ENCODE data around the gene VAV2. TPM values are rescaled to one million over a fixed set of nuclear protein-coding genes. Genes with fewer than 3 reads are reported as not detected.
"Not testable (repeated sequence)": the region's sequence is repeated elsewhere in the genome, so short reads cannot be mapped to it uniquely, and the experiment has no call there.

Gene VAV2
- polyA plus RNA-seq, 1 donor: 48.4 TPM

GRCh38 chr9:133771486-133772482, 220.3 kb downstream of the VAV2 start:
- WGBS (ENCODE audit: insufficient coverage, low lambda C conversion rate): no CpG with 5 or more reads among the region's 26 CpGs
- peaks cover 86% of the 10 kb centered on the region for H3K36me3 ChIP-seq (ENCODE audit: control insufficient read depth, insufficient read depth, low read length)
- no peaks in the 10 kb centered on the region for H3K4me1 ChIP-seq (ENCODE audit: control insufficient read depth, insufficient read depth, low read length)
- H3K27me3 ChIP-seq (ENCODE audit: control insufficient read depth, insufficient read depth, low read length): no peaks in the 10 kb centered on the region
- DNase-seq: no peak
- H3K9me3 ChIP-seq (ENCODE audit: control insufficient read depth, low read depth, low read length): peaks cover 35% of the 10 kb centered on the region
- H3K27ac ChIP-seq (ENCODE audit: low read length): no peak overlapping the region
- no peak overlapping the region for H3K4me3 ChIP-seq (ENCODE audit: low read length)

GRCh38 chr9:133770076-133770777, 221.9 kb downstream of the VAV2 start:
- no peak overlapping the region for H3K4me3 ChIP-seq (ENCODE audit: low read length)

GRCh38 chr9:133769511-133770075, 222.5 kb downstream of the VAV2 start:
- Histone ChIP-seq H3K27ac (ENCODE audit: low read length) (no peak overlapping the region), H3K4me3 (ENCODE audit: low read length) (no peak overlapping the region), H3K4me1 (ENCODE audit: control insufficient read depth, insufficient read depth, low read length) (no peaks in the 10 kb centered on the region), H3K27me3 (ENCODE audit: control insufficient read depth, insufficient read depth, low read length) (no peaks in the 10 kb centered on the region), H3K9me3 (ENCODE audit: control insufficient read depth, low read depth, low read length) (peaks cover 26% of the 10 kb centered on the region), H3K36me3 (ENCODE audit: control insufficient read depth, insufficient read depth, low read length) (peaks cover 65% of the 10 kb centered on the region)
- DNase-seq: no peak
- WGBS (ENCODE audit: insufficient coverage, low lambda C conversion rate): no CpG with 5 or more reads among the region's 17 CpGs

More at GRCh38 chr9:133770076-133770777, 221.9 kb downstream of the VAV2 start:
- DNase-seq: no peak
- no peaks in the 10 kb centered on the region for H3K4me1 ChIP-seq (ENCODE audit: control insufficient read depth, insufficient read depth, low read length)
- no CpG with 5 or more reads among the region's 16 CpGs for WGBS (ENCODE audit: insufficient coverage, low lambda C conversion rate)
- no peaks in the 10 kb centered on the region for H3K27me3 ChIP-seq (ENCODE audit: control insufficient read depth, insufficient read depth, low read length)
- no peak overlapping the region for H3K27ac ChIP-seq (ENCODE audit: low read length)
- H3K36me3 ChIP-seq (ENCODE audit: control insufficient read depth, insufficient read depth, low read length): peaks cover 71% of the 10 kb centered on the region
- H3K9me3 ChIP-seq (ENCODE audit: control insufficient read depth, low read depth, low read length): peaks cover 31% of the 10 kb centered on the region

- H3K4me1 ChIP-seq (ENCODE audit: control insufficient read depth, insufficient read depth, low read length): no peaks in the 10 kb centered on the region
- peaks cover 63% of the 10 kb centered on the region for H3K36me3 ChIP-seq (ENCODE audit: control insufficient read depth, insufficient read depth, low read length)
- no peak for DNase-seq
- peaks cover 20% of the 10 kb centered on the region for H3K9me3 ChIP-seq (ENCODE audit: control insufficient read depth, low read depth, low read length)
- H3K27me3 ChIP-seq (ENCODE audit: control insufficient read depth, insufficient read depth, low read length): no peaks in the 10 kb centered on the region
- H3K4me3 ChIP-seq (ENCODE audit: low read length): no peak overlapping the region
- no peak overlapping the region for H3K27ac ChIP-seq (ENCODE audit: low read length)
- WGBS (ENCODE audit: insufficient coverage, low lambda C conversion rate): no CpG with 5 or more reads among the region's 15 CpGs
Measured at GRCh38 chr9:133768859-133769510, 223.1 kb downstream of the VAV2 start.

GRCh38 chr9:133768371-133768858, 223.7 kb downstream of the VAV2 start:
- no CpG with 5 or more reads among the region's 17 CpGs for WGBS (ENCODE audit: insufficient coverage, low lambda C conversion rate)
- Histone ChIP-seq H3K4me1 (ENCODE audit: control insufficient read depth, insufficient read depth, low read length) (no peaks in the 10 kb centered on the region), H3K27me3 (ENCODE audit: control insufficient read depth, insufficient read depth, low read length) (no peaks in the 10 kb centered on the region), H3K4me3 (ENCODE audit: low read length) (no peak overlapping the region), H3K27ac (ENCODE audit: low read length) (no peak overlapping the region), H3K36me3 (ENCODE audit: control insufficient read depth, insufficient read depth, low read length) (peaks cover 64% of the 10 kb centered on the region), H3K9me3 (ENCODE audit: control insufficient read depth, low read depth, low read length) (peaks cover 20% of the 10 kb centered on the region)
- no peak for DNase-seq

- no CpG with 5 or more reads among the region's 1 CpG for WGBS (ENCODE audit: insufficient coverage, low lambda C conversion rate)
- no peak for DNase-seq
- H3K36me3 ChIP-seq (ENCODE audit: control insufficient read depth, insufficient read depth, low read length): peaks cover 66% of the 10 kb centered on the region
Measured at GRCh38 chr9:133767625-133768024, 224.5 kb downstream of the VAV2 start.

GRCh38 chr9:133767008-133767407, 225.1 kb downstream of the VAV2 start:
- no peaks in the 10 kb centered on the region for H3K4me1 ChIP-seq (ENCODE audit: control insufficient read depth, insufficient read depth, low read length)
- WGBS (ENCODE audit: insufficient coverage, low lambda C conversion rate): 100% methylated on average over 1 of the region's 1 CpG

More at GRCh38 chr9:133767625-133768024, 224.5 kb downstream of the VAV2 start:
- Histone ChIP-seq H3K4me1 (ENCODE audit: control insufficient read depth, insufficient read depth, low read length) (no peaks in the 10 kb centered on the region), H3K27ac (ENCODE audit: low read length) (no peak overlapping the region), H3K9me3 (ENCODE audit: control insufficient read depth, low read depth, low read length) (peaks cover 20% of the 10 kb centered on the region), H3K4me3 (ENCODE audit: low read length) (no peak overlapping the region), H3K27me3 (ENCODE audit: control insufficient read depth, insufficient read depth, low read length) (no peaks in the 10 kb centered on the region)

GRCh38 chr9:133766234-133766633, 225.9 kb downstream of the VAV2 start:
- not testable (repeated sequence) for DNase-seq; H3K4me3 ChIP-seq (ENCODE audit: low read length); H3K27ac ChIP-seq (ENCODE audit: low read length); H3K4me1 ChIP-seq (ENCODE audit: control insufficient read depth, insufficient read depth, low read length); H3K27me3 ChIP-seq (ENCODE audit: control insufficient read depth, insufficient read depth, low read length)
- Histone ChIP-seq H3K36me3 (ENCODE audit: control insufficient read depth, insufficient read depth, low read length) (peaks cover 59% of the 10 kb centered on the region), H3K9me3 (ENCODE audit: control insufficient read depth, low read depth, low read length) (peaks cover 17% of the 10 kb centered on the region)
- no CpG with 5 or more reads among the region's 3 CpGs for WGBS (ENCODE audit: insufficient coverage, low lambda C conversion rate)

More at GRCh38 chr9:133767008-133767407, 225.1 kb downstream of the VAV2 start:
- no peaks in the 10 kb centered on the region for H3K27me3 ChIP-seq (ENCODE audit: control insufficient read depth, insufficient read depth, low read length)
- peaks cover 19% of the 10 kb centered on the region for H3K9me3 ChIP-seq (ENCODE audit: control insufficient read depth, low read depth, low read length)
- no peak overlapping the region for H3K27ac ChIP-seq (ENCODE audit: low read length)
- no peak for DNase-seq
- H3K4me3 ChIP-seq (ENCODE audit: low read length): no peak overlapping the region
- peaks cover 64% of the 10 kb centered on the region for H3K36me3 ChIP-seq (ENCODE audit: control insufficient read depth, insufficient read depth, low read length)

GRCh38 chr9:133763272-133764183, 228.6 kb downstream of the VAV2 start:
- DNase-seq: no peak

More at GRCh38 chr9:133763272-133764183, 228.6 kb downstream of the VAV2 start:
- Histone ChIP-seq H3K27ac (ENCODE audit: low read length) (no peak overlapping the region), H3K36me3 (ENCODE audit: control insufficient read depth, insufficient read depth, low read length) (peaks cover 38% of the 10 kb centered on the region), H3K4me1 (ENCODE audit: control insufficient read depth, insufficient read depth, low read length) (no peaks in the 10 kb centered on the region), H3K9me3 (ENCODE audit: control insufficient read depth, low read depth, low read length) (peaks cover 11% of the 10 kb centered on the region), H3K4me3 (ENCODE audit: low read length) (no peak overlapping the region), H3K27me3 (ENCODE audit: control insufficient read depth, insufficient read depth, low read length) (no peaks in the 10 kb centered on the region)
- no CpG with 5 or more reads among the region's 26 CpGs for WGBS (ENCODE audit: insufficient coverage, low lambda C conversion rate)
